ENCODE measurements around the gene REG3A.

REG3A gene

GRCh38 chr2:79124907-79125720 lies 34.4 kb downstream of the REG3A start:
- H3K9me3 ChIP-seq (ENCODE audit: control insufficient read depth, low read length) = no peaks in the 10 kb centered on the region
- no peak overlapping the region for H3K4me3 ChIP-seq (ENCODE audit: insufficient read depth, low read depth, low read length, poor library complexity, severe bottlenecking)
- H3K36me3 ChIP-seq (ENCODE audit: control insufficient read depth, insufficient read depth, low read length) = no peaks in the 10 kb centered on the region
- no peak for DNase-seq
- H3K4me1 ChIP-seq (ENCODE audit: control insufficient read depth, insufficient read depth, low read length, poor library complexity, severe bottlenecking) = no peaks in the 10 kb centered on the region
- no peaks in the 10 kb centered on the region for H3K27me3 ChIP-seq (replicated peaks; ENCODE audit: control insufficient read depth, insufficient read depth, low read length, poor library complexity, severe bottlenecking)
- H3K27ac ChIP-seq (ENCODE audit: insufficient read depth, low read length, poor library complexity, severe bottlenecking) = no peak overlapping the region

- Histone ChIP-seq H3K4me1 (ENCODE audit: control insufficient read depth, insufficient read depth, low read length, poor library complexity, severe bottlenecking) (no peaks in the 10 kb centered on the region), H3K36me3 (ENCODE audit: control insufficient read depth, insufficient read depth, low read length) (no peaks in the 10 kb centered on the region), H3K27ac (ENCODE audit: insufficient read depth, low read length, poor library complexity, severe bottlenecking) (no peak overlapping the region), H3K9me3 (ENCODE audit: control insufficient read depth, low read length) (no peaks in the 10 kb centered on the region), H3K27me3 (replicated peaks; ENCODE audit: control insufficient read depth, insufficient read depth, low read length, poor library complexity, severe bottlenecking) (no peaks in the 10 kb centered on the region), H3K4me3 (ENCODE audit: insufficient read depth, low read depth, low read length, poor library complexity, severe bottlenecking) (no peak overlapping the region)
- no peak for DNase-seq
Observed at GRCh38 chr2:79122676-79123075, 36.9 kb downstream of the REG3A start.

- Histone ChIP-seq H3K27me3 (replicated peaks; ENCODE audit: control insufficient read depth, insufficient read depth, low read length, poor library complexity, severe bottlenecking) (no peaks in the 10 kb centered on the region), H3K4me1 (ENCODE audit: control insufficient read depth, insufficient read depth, low read length, poor library complexity, severe bottlenecking) (no peaks in the 10 kb centered on the region)
Observed at GRCh38 chr2:79120194-79120713, 39.3 kb downstream of the REG3A start, which contains the start of gene REG1A. REG1A (plus strand) TSS chr2:79120488; CDS start chr2:79120862, 374 bp downstream.

GRCh38 chr2:79116997-79117928 lies 42.3 kb downstream of the REG3A start:
- H3K9me3 ChIP-seq (ENCODE audit: control insufficient read depth, low read length) = no peaks in the 10 kb centered on the region
- no peak overlapping the region for H3K27ac ChIP-seq (ENCODE audit: insufficient read depth, low read length, poor library complexity, severe bottlenecking)
- H3K27me3 ChIP-seq (replicated peaks; ENCODE audit: control insufficient read depth, insufficient read depth, low read length, poor library complexity, severe bottlenecking) = no peaks in the 10 kb centered on the region
- DNase-seq = no peak
- no peaks in the 10 kb centered on the region for H3K36me3 ChIP-seq (ENCODE audit: control insufficient read depth, insufficient read depth, low read length)
- no peak overlapping the region for H3K4me3 ChIP-seq (ENCODE audit: insufficient read depth, low read depth, low read length, poor library complexity, severe bottlenecking)
- no peaks in the 10 kb centered on the region for H3K4me1 ChIP-seq (ENCODE audit: control insufficient read depth, insufficient read depth, low read length, poor library complexity, severe bottlenecking)

More at GRCh38 chr2:79120194-79120713, 39.3 kb downstream of the REG3A start, which contains the start of gene REG1A:
- Histone ChIP-seq H3K27ac (ENCODE audit: insufficient read depth, low read length, poor library complexity, severe bottlenecking) (no peak within 1 kb of the TSS), H3K9me3 (ENCODE audit: control insufficient read depth, low read length) (no peaks in the 10 kb centered on the region), H3K36me3 (ENCODE audit: control insufficient read depth, insufficient read depth, low read length) (no peaks in the 10 kb centered on the region), H3K4me3 (ENCODE audit: insufficient read depth, low read depth, low read length, poor library complexity, severe bottlenecking) (no peak within 1 kb of the TSS)
- no peak for DNase-seq

GRCh38 chr2:79114797-79115494 lies 44.6 kb downstream of the REG3A start:
- H3K27ac ChIP-seq (ENCODE audit: insufficient read depth, low read length, poor library complexity, severe bottlenecking) = no peak overlapping the region
- H3K4me3 ChIP-seq (ENCODE audit: insufficient read depth, low read depth, low read length, poor library complexity, severe bottlenecking) = no peak overlapping the region
- H3K27me3 ChIP-seq (replicated peaks; ENCODE audit: control insufficient read depth, insufficient read depth, low read length, poor library complexity, severe bottlenecking) = no peaks in the 10 kb centered on the region
- no peaks in the 10 kb centered on the region for H3K9me3 ChIP-seq (ENCODE audit: control insufficient read depth, low read length)
- no peaks in the 10 kb centered on the region for H3K4me1 ChIP-seq (ENCODE audit: control insufficient read depth, insufficient read depth, low read length, poor library complexity, severe bottlenecking)
- H3K36me3 ChIP-seq (ENCODE audit: control insufficient read depth, insufficient read depth, low read length) = no peaks in the 10 kb centered on the region
- DNase-seq = no peak

GRCh38 chr2:79112269-79112668 lies 47.3 kb downstream of the REG3A start:
- H3K4me1 ChIP-seq (ENCODE audit: control insufficient read depth, insufficient read depth, low read length, poor library complexity, severe bottlenecking) = no peaks in the 10 kb centered on the region
- no peak overlapping the region for H3K4me3 ChIP-seq (ENCODE audit: insufficient read depth, low read depth, low read length, poor library complexity, severe bottlenecking)
- H3K27ac ChIP-seq (ENCODE audit: insufficient read depth, low read length, poor library complexity, severe bottlenecking) = no peak overlapping the region
- DNase-seq = no peak
- H3K9me3 ChIP-seq (ENCODE audit: control insufficient read depth, low read length) = no peaks in the 10 kb centered on the region
- H3K27me3 ChIP-seq (replicated peaks; ENCODE audit: control insufficient read depth, insufficient read depth, low read length, poor library complexity, severe bottlenecking) = no peaks in the 10 kb centered on the region
- no peaks in the 10 kb centered on the region for H3K36me3 ChIP-seq (ENCODE audit: control insufficient read depth, insufficient read depth, low read length)

Data from effector memory CD4-positive, alpha-beta T cell (primary cell).